COR-L47 (cell line): Measurements from ENCODE around the gene GPR18.
"Not testable (repeated sequence)": the region's sequence is repeated elsewhere in the genome, so short reads cannot be mapped to it uniquely, and the experiment has no call there.

Source experiments
- DNase-seq: peaks from one replicate; lab custom pipeline; 2025; lab: John Stamatoyannopoulos, UW

The GPR18 gene

DNA sequence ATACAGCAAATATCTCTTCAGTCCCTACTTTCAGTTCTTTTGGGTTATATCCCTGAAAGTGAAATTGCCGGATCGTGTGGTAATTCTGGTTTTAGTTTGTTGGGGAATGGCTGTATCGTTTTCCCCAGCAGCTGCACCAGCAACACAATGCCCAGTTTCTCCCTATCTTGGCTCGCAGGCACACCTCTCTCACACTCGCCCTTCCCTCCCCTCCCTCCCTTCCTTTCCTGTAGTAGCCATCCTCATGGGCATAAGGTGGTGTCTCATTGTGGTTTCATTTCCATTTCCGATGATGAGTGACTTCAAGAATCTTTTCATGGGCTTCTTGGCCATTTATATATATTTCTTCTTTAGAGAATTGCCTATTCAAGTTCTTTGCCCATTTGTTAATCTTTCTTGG is 8.6 kb upstream of the GPR18 start:
- no peak for DNase-seq

DNA sequence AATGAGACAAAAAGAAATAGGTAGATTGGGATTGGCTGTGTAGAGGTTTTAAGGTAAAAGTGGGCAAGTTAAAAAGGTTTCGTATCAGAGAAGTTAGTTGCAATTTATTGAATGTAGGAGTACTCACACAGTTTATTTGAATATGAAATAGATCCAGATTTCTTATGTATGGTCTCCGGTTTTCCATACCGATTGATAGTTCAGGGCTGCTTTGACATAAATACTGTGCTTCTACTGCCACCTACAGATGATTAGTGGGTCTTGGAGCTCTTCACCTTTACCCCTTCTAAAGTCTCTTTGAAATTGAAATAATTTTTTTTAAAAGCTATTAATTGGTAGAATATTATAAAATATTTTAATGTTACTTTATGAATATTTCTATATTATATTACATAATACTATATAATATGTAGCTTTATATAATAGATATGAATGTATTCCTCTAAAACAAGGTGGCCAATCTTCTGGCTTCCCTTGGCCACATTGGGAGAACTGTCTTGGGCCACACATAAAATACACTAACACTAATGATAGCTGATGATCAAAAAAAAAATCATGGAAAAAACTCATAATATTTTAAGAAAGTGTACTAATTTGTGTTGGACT is 7.7 kb upstream of the GPR18 start:
- DNase-seq, result peak; percentile 40

DNA sequence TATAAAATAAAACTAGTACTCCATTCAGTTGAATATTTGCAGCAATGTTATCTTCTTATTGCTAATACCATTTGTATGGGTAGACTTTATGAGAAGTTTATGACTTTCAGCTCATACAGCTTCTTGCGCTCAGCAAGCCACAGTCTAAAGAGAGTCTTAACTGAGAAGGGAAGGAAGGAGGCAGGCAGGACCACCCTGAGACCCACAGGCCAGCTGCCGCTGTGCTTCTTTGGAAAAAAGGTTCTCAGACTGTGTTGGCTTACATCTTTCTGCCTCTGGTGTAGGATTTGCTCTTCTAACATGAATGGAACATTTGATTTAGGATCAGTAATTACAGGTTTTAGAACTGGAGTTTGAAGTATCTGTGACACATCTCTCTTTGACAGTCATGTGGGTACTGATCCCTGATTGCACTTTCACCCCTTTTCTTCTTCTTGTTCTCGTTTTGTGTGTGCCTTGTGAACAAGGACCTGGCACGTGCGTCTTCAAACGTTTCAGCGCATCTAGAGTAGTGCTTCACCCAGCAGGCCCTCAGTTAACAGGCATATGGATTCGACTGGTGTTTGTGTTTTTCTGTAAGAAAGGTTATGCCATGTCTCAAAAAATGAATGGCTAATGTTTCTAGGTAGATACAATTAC is 7.1 kb upstream of the GPR18 start:
- DNase-seq, result no peak

DNA sequence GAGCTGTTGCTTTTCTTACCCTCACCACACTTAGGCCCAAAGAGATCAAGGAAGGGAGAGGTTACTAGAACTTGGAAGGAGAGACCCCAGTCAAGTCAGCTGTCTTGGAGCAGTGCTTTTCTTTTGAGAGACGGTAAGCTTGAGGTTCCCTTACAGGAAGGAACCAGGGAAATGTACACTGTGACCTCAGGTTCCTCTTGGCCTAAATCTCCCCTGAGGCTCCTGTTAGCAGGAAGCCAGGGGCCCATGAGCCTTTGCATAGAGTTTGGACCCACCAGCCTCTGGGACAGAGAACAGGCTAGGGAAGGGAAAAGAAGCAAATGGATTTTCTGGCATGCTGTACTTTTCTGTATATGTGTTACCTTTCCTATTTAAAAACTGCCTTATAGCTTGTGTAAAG is 5.9 kb upstream of the GPR18 start:
- no peak for DNase-seq

DNA sequence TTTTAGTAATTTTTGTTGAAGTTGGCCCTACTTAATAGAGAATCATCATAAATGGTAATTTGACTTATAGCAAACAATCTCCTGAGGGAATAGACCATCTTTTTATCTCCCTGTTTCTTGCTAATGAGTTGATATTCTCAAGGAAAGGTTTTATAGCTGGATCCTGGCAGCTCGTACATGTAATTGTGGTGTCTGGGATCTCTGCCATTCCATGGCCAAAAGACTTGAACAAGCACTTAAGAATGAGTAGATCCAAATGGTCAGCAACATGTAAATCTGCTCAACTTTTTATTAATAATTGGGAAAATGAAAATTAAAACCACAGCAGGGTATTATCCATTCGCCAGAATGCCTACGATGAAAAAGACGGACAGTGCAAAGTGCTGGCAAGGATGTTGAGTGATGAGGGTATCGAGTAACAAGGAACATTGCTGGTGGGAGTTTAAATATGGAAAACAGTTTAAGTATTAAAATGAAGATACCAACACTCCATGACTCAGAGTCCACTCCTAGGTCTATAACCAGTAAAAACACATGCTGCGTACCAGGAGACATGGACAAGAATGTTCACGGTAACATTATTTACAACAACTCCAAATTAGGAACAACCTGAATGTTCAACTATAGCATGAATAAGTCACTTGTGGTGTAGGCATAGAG is 5.1 kb upstream of the GPR18 start:
- no peak for DNase-seq

DNA sequence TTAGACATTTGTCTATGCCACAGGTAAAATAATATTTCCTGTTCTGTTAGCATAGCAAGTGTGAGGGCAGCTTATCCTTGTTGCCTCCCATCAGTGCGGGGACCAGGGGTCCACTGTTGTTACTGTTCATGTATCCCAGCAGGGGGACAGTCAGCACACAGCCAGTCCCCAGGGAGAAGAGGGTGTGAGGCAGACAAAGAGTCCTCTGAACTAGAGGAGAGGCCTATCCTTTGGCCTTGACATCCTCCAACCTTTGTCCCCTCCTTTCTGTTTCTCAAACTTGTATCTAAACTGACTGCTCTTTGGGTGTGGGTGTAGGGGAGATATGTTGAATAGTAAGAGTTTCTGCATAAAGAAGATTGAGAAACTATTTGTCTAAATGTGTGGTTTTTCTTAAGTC is 2.9 kb upstream of the GPR18 start:
- no peak for DNase-seq

DNA sequence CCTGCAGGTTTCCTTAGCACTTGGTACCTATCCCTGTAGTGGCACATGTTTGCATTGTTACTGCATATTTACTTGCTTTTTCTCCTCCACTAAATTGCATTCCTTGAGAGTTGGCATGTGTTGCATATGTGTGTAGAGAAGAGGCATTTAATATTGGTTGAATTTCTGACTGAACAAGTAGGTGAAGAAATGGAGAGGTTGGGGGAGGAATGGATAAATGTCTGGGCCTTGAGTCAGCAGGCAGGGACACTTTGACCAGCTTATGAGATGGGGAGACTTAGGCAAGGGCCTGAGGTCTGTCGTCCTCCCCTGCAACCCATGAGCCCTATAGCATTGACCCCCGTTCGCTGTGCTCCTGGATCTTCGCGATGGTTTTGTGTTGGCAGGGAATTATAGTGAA is 2.0 kb upstream of the GPR18 start:
- no peak for DNase-seq

DNA sequence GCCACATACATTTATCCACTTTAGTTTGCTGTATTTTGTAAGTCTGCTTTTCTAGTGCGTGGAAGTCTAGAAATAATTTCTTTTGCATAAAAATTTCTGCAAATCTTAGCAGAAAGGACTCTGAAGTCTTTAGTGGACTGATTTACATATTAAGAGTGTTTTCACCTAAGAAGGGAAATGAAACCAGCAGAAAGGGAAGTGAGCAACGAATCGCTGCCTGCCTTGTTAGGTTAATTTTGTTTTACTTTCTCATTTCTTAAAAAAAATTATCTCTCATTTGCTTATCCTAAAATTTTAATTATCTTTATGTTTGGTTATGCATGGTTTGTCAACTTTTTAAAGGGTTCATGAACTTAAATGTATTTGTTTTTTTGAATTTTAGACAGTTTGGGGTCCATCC is 767 bp upstream of the GPR18 start:
- no peak for DNase-seq

DNA sequence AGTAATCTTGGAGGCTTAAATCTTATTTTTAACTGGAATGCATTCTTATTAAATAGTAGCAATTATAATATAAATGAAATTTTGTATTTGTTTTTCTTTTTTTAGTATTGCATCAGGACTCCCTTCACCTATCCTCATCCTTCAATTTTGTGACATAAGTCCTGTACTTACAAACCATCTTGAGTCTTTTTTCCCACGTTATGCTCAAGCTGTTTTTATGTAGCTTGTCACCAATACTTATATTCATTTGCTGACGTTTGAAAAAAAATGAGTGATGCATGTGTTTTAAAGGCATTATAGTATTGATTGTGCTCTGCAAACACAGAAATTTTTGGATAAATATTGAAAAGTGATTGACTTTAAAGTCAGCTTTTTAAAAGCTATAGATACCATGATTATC is 888 bp downstream of the GPR18 start:
- no peak for DNase-seq

DNA sequence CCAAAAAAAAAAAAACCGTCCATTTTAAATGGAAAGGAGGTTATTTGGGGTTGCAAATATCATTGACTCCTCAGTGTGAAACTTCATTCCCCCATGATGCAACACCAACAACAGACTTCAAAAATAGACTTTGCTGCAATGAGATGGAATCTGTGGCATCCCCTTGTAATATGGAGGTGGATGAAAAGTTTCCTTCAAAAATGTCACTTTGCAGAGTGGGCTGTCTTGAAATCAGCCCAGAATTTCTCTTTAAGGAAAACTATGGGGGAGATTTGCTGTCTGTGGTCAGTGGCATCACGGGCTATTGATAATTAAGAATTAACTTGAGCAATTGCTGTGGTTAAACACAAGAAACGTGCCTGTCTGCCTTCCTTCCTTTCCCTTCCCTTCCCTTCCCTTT is 1.5 kb downstream of the GPR18 start:
- no peak for DNase-seq

DNA sequence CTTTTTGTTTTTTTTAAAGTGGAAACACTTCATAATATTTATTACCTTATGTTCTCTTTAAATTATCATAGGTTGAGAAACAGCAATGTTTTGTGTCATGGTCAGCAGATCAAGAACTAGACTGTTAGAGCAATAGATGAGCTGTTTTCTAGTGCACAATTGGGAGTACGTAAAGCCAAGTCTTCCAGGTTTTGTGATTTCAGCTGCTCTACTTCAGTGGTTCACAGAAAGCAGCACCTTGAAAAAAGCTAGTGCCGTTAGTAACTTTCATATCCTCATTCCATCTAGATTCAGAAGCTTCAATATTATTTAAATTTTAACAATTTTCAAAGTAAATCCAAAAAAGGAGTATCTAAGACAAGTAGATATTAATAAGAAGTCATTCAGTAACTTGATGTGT is 1.9 kb downstream of the GPR18 start:
- DNase-seq, result no peak

DNA sequence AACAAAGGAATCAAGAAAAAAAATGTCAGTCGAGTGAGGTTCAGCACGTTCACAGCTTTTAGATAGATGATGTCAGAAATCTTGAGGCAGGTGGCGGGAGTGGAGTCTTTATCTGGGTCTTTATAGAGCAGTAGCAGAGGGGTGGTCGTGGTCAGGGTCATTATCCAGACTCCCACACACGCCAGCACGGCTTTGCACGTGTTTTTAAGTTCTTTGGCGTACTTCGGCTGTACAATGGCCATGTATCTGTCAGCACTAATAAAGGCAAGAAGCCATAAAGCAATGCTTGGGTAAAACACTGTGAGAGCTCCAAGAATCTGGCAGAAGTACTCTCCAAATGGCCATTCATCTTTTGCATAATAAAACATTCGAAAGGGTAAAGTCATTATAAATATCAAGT is 2.9 kb downstream of the GPR18 start:
- DNase-seq, result no peak

DNA sequence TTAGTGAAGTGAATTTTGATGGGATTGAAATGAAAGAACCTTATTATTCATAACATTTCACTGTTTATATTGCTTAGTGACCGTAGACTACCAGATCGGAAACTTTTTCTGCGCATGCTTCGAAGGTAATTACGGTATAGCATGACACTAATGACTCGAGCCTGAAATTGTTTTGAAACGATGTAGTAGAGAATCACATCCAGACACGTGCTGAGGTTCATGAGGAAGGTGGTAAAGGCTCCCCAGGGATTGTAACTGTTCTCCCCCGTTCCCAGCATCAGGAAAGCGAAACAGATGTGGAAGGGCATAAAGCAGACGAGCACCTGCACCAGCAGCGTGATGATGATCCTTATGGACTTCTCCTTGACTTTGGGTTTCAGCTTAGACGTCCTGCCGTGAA is 3.3 kb downstream of the GPR18 start:
- no peak for DNase-seq

DNA sequence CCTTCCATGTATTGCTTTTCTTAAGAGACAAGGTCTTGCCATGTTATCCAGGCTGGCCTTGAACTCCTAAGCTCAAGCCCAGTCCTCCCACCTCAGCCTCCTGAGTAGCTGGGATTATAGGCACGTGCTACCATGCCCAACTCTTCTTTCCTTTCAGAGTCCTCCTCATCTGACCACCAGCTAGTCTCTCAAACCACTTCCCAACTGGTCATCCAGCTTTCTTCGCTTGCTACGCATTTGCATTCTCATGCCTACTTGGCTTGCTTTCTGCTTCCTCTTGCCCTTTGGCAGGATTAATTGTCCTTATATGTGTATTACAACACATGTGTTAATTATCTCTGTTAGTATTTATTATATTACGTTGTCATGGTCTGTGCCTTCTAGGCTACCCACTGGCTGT is 6.3 kb downstream of the GPR18 start:
- no peak for DNase-seq

DNA sequence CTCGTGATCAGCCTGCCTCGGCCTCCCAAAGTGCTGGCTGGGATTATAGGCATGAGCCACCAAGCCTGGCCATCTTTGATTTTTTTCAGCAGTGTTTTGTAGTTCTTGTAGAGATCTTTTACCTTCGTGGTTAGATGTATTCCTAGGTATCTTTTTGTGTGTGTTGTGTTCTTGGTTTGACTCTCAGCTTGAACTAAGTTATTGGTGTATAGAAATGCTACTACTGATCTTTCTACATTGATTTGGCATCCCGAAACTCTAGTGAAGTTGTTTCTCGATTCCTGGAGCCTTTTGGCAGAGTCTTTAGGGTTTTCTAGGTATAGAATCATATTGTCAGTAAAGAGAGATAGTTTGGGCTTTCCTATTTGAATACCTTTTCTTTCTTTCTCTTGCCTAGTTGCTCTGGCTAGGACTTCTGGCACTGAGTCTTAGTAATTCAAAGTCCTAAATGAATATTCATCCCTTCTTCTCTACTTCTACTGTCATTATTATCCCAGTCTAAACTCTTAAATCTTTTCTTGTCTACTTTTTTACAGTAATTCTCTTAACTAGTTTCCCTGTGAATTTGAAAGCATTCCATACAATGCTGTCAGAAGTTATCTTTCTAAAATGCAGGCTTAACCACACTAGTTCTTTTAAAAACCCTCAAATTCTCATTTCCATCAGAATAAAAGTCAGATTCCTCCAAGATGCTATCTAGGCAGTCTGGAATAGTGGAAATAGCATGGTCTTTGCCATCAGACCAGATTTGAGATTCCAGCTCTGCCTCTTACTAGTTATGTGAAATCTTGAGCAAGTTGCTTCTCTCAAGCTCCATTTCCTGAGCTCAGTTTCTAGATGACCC is 7.0 kb downstream of the GPR18 start:
- DNase-seq, result no peak

DNA sequence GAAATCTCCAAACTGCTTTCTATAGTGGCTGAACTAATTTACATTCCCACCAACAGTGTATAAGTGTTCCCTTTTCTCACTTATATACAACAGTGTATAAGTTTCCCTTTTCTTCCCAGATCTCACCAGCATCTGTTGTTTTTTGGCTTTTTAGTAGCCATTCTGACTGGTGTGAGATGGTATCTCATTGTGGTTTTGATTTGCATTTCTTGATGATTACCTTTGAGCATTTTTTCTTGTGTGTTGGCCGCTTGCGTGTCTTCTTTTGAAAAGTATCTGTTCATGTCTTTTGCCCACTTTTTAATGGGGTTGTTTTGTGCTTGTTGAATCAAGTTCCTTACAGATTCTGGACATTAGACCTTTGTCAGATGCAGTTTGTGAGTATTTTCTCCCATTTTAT is 8.6 kb downstream of the GPR18 start:
- not testable (repeated sequence) for DNase-seq

DNA sequence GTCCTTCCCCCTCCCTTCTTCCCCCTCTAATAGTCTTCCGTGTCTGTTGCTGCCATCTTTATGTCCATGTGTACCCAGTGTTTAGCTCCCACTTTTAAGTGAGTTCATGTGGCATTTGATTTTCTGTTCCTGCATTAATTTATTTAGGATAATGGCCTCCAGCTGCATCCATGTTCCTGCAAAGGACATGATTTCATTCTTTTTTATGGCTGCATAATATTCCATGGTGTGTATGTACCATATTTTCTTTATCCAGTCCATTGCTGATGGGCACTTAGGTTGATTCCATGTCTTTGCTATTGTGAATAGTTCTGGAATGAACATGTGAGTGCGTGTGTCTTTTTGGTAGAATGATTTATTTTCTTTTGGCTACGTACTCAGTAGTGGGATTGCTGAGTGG is 9.0 kb downstream of the GPR18 start:
- DNase-seq, result not testable (repeated sequence)

DNA sequence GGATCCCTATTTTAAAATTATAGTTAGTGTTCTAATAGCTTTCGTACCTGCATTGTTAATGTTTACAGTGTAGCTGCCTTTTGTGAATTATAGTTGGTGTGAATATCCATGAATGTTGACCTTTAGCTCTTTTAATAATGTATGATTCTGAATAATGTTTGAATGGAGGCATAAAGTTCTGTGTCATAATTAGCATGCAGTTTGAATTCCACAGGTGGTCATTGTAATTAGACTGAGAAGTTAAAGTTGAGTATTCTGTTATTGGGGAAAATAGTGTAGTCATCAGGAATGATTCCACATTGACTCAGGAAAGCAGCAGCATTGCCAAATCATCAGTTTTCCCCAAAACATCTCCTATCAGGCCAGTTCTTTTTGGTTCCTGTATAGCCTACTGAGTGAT is 12.1 kb downstream of the GPR18 start:
- no peak for DNase-seq

DNA sequence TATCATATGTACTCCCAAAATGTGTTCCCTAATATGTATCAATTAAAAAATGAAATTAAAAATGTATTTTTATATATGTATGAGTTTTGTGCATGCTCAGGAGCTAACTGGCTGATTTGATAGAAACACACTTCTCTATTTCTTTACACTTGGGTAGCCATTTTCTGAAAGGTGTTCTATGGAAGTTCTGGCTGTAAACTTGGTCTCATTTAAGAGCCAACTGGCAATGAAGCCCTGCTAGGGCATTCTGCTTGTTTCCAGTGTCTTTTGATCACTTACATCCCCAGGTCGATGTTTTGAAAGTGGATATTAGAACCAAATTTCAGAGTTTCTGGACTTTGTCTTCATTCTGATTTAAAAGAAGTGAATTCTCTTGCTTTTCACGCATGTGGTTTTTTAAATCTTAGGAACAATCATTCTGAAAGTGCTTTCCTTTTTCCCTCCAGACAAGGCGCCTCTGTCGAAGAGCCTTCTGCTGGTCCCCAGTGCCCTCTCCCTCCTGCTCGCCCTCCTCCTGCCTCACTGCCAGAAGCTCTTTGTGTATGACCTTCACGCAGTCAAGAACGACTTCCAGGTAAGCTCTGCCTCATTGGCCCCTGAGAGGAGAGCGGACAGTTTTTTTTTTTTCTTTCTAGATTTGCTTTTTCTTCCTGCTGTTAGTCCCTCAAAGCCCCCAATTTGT is 20.1 kb downstream of the GPR18 start:
- no peak for DNase-seq

DNA sequence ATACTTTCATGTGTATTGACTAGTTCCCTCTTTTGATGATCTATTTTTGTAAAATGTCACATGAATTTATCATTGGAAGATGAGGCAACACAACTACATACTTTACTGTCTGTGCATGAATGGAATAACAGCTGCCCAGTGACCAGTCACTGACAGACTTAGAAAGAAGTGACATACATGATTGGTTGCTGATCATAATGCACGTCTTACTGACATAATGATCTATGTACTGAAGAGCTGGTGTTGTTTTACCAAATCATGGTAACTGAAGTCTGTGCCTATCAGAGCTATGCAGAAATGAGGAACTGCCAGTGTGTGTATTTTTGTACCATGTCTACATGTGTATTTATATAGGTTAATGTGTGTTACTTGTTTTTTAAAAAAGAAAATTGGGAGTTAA is 26.5 kb downstream of the GPR18 start:
- DNase-seq, result no peak

DNA sequence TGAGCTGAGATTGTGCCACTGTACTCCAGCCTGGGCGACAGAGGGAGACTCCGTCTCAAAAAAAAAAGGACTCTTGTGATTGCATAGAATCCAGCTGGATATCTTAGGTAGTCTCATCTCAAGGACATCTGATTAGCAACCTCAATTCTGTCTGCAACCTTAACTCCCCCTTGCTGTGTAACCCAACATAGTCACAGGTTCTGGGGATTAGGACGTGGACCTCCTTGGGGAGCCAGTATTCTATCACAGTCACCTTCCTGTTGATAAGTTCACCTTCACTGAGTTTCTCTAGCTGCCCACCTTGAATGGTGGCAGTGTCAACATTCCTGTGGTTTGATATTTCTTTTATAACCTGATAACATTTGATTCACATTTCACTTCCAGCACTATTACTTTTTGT is 27.2 kb downstream of the GPR18 start:
- DNase-seq, result no peak

DNA sequence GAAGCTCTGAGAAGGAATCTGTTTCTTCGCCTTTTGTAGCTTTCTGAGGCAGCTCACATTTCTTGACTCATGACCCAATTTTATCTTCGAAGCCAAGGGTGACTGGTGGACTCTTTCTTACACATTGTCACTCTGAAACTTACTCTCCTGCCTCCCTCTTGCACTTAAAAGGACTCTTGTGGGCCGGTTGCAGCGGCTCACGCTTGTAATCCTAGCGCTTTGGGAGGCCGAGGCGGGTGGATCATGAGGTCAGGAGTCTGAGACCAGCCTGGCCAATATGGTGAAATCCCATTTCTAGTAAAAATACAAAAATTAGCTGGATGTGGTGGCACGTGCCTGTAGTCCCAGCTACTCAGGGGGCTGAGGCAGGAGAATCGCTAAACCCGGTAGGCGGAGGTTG is 27.6 kb downstream of the GPR18 start:
- not testable (repeated sequence) for DNase-seq
